ENCODE measurements around the gene CHL1.

Gene CHL1

GRCh38 chr3:411226-411625 lies 214.7 kb downstream of the CHL1 start:
- DNase-seq (ENCODE audit: low read depth) = no peak

- no peak for DNase-seq (ENCODE audit: low read depth)
These were observed 217.5 kb downstream of the CHL1 start for GRCh38 chr3:414063-414462.

- no peak for DNase-seq (ENCODE audit: low read depth)
These were observed 221.8 kb downstream of the CHL1 start for GRCh38 chr3:418239-418929.

- DNase-seq (ENCODE audit: low read depth) = no peak
These were observed 224.0 kb downstream of the CHL1 start for GRCh38 chr3:420584-420983.

- no peak for DNase-seq (ENCODE audit: low read depth)
These were observed 228.5 kb downstream of the CHL1 start for GRCh38 chr3:425079-425478.

GRCh38 chr3:426072-426471 lies 229.5 kb downstream of the CHL1 start:
- no peak for DNase-seq (ENCODE audit: low read depth)

GRCh38 chr3:427128-427527 lies 230.6 kb downstream of the CHL1 start:
- DNase-seq (ENCODE audit: low read depth) = no peak

- no peak for DNase-seq (ENCODE audit: low read depth)
These were observed 233.6 kb downstream of the CHL1 start for GRCh38 chr3:430186-430585.

GRCh38 chr3:435161-435560 lies 238.6 kb downstream of the CHL1 start:
- DNase-seq (ENCODE audit: low read depth) = no peak

GRCh38 chr3:436053-436452 lies 239.5 kb downstream of the CHL1 start:
- DNase-seq (ENCODE audit: low read depth) = no peak

- no peak for DNase-seq (ENCODE audit: low read depth)
These were observed 244.3 kb downstream of the CHL1 start for GRCh38 chr3:440826-441225.

- no peak for DNase-seq (ENCODE audit: low read depth)
These were observed 249.4 kb downstream of the CHL1 start for GRCh38 chr3:445960-446359.

- DNase-seq (ENCODE audit: low read depth) = no peak
These were observed 251.1 kb downstream of the CHL1 start for GRCh38 chr3:447671-448070.

- no peak for DNase-seq (ENCODE audit: low read depth)
These were observed 253.1 kb downstream of the CHL1 start for GRCh38 chr3:449711-450110.

- no peak for DNase-seq (ENCODE audit: low read depth)
These were observed 255.7 kb downstream of the CHL1 start for GRCh38 chr3:452221-452620.

GRCh38 chr3:453106-453505 lies 256.5 kb downstream of the CHL1 start:
- no peak for DNase-seq (ENCODE audit: low read depth)

GRCh38 chr3:454986-455385 lies 258.4 kb downstream of the CHL1 start:
- DNase-seq (ENCODE audit: low read depth) = no peak

- DNase-seq (ENCODE audit: low read depth) = no peak
These were observed 261.6 kb downstream of the CHL1 start for GRCh38 chr3:458124-458523.

GRCh38 chr3:458653-459310 lies 262.2 kb downstream of the CHL1 start:
- DNase-seq (ENCODE audit: low read depth) = no peak
